VCaP (cell line): ENCODE measurements around the gene GH1.
A peak's percentile ranks its signal among the peaks of the same experiment; 100 is the strongest.
"Not testable (repeated sequence)": the region's sequence is repeated elsewhere in the genome, so short reads cannot be mapped to it uniquely, and the experiment has no call there.

Experiments used
- H3K27ac ChIP-seq: fragments of 450-650 bp; 2 replicates; pipeline ENCODE4 v1.5.1; 2017
- CTCF ChIP-seq: fragments of 450-650 bp; conservative IDR thresholded peaks from 2 replicates; pipeline ENCODE4 v1.5.1; 2017; ENCODE audit warnings: mild to moderate bottlenecking, moderate library complexity

The GH1 gene

GRCh38 chr17:63910096-63910495, 8.5 kb downstream of the GH1 start:
- H3K27ac ChIP-seq: no peak overlapping the region
- no peak for TF ChIP-seq CTCF

- H3K27ac ChIP-seq: not testable (repeated sequence)
These were observed 9.1 kb downstream of the GH1 start for GRCh38 chr17:63909586-63909985.

GRCh38 chr17:63907161-63907778, 11.4 kb downstream of the GH1 start:
- not testable (repeated sequence) for H3K27ac ChIP-seq

GRCh38 chr17:63904796-63905195, 13.8 kb downstream of the GH1 start:
- H3K27ac ChIP-seq: not testable (repeated sequence)

GRCh38 chr17:63903787-63904201, 14.8 kb downstream of the GH1 start:
- TF ChIP-seq CTCF: peak; percentile 71
- not testable (repeated sequence) for H3K27ac ChIP-seq

GRCh38 chr17:63901971-63902370, 16.7 kb downstream of the GH1 start:
- H3K27ac ChIP-seq: not testable (repeated sequence)

GRCh38 chr17:63898899-63899798, 19.5 kb downstream of the GH1 start:
- not testable (repeated sequence) for H3K27ac ChIP-seq

GRCh38 chr17:63896524-63897354, 21.9 kb downstream of the GH1 start, which contains the start of gene CSH1:
Gene CSH1 (minus strand): TSS chr17:63896574. CDS start chr17:63896511, 63 bp downstream.
- not testable (repeated sequence) for H3K27ac ChIP-seq

GRCh38 chr17:63894821-63895220, 23.8 kb downstream of the GH1 start:
- H3K27ac ChIP-seq: not testable (repeated sequence)

GRCh38 chr17:63894021-63894420, 24.6 kb downstream of the GH1 start:
- H3K27ac ChIP-seq: not testable (repeated sequence)

- H3K27ac ChIP-seq: not testable (repeated sequence)
These were observed 26.2 kb downstream of the GH1 start for GRCh38 chr17:63892316-63893037.

- TF ChIP-seq CTCF: peak; percentile 56
- H3K27ac ChIP-seq: not testable (repeated sequence)
These were observed 29.4 kb downstream of the GH1 start for GRCh38 chr17:63889026-63889848.

- not testable (repeated sequence) for H3K27ac ChIP-seq
These were observed 33.5 kb downstream of the GH1 start for GRCh38 chr17:63885119-63885518.

GRCh38 chr17:63882626-63883126, 36.0 kb downstream of the GH1 start:
- H3K27ac ChIP-seq: not testable (repeated sequence)
